Activated CD4-positive, alpha-beta T cell treated with anti-CD3 and anti-CD28 coated beads, Interleukin-2, amount 50 U/mL, for 1 hour (primary cell): ENCODE data around the gene PIEZO1.

Experiments used
- DNase-seq: peaks from one replicate; pipeline ENCODE4 v3.0.0-alpha.2; 2020

Gene PIEZO1

DNA sequence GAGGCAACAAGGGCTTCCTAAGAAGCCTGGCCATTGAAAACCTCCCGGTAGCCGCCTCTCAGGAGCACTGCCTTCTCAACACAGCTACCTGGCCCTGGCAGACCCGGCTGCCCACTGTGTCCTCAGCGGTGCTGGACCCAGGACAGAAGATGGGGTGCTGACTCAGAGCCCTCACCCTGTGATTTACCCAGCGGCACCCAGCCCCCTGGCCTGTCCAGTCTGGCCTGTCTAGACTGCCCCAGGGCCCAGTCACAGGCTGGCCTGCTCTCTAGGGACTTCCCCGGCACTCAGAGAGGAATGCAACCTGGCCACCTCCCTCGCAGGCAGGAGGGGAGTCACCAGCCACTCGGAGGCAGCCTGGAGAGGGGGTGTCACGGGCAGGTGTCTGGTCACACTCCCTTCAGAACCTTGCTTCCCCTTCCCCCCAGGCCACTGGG is 20.1 kb downstream of the PIEZO1 start:
- no peak for DNase-seq

DNA sequence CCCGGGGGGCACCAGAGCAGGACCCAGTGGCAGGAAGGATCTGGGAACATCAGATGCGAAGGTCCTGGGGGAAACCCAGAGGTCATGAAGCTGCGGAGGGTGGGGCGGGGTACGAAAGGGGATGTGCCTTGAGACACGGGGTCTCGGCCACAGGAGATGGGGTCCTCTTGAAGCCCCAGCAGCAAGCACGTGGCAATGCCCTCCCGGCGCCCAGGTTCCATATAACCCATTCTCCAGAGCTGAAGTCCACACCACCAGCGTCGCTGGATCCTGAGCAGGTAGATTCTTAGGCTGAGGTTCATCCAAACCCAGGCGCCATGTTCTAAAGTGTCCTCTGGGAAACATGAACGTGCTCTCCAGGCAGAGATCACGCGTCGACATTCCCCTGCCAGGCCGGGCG is 20.9 kb downstream of the PIEZO1 start:
- DNase-seq, result no peak

DNA sequence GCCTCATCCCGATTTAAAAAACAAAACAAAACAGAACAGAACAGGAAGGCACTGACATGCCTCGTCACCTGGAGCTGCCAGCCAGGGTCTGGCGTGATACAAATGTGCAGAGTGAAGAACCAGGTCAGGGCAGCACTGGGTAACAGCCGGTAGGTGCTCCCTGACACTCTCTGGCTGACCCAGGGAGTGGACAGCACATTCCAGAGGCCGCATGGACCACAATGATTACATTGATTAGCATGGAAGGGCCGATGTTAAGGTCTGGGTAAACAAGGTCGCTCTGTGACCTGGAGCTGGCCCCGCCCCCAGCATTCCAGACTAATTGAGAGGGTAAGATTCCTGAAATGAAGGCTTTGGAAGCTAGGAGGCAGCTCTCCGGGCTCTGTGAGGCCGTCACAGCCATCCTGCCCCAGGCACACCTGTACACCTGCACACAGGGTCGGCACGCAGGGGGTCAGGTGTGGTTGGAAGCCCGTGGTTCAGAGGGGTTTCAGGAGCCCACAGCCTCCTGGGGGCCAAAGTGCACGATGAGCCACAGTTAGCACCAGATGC is 21.4 kb downstream of the PIEZO1 start:
- no peak for DNase-seq

DNA sequence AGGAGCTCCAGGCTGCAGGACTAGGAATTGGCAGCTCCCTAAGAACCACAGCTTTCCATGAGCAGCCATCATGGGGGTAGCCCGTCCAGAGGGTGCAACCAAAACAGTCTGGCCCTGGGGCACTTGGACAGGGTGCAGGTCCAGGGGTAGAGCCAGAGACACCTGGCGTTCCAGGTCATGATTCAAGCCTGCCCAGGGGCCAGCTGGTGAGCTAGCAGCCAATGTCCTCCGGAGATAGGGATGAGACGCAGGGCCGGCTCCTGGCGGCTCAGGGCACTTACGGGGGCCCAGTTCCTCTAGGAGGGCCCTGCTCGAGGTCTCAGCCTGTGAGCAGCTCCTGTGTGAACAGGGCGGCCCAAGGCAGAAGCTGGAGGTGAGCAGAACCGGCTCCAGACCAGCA is 22.1 kb downstream of the PIEZO1 start:
- no peak for DNase-seq

DNA sequence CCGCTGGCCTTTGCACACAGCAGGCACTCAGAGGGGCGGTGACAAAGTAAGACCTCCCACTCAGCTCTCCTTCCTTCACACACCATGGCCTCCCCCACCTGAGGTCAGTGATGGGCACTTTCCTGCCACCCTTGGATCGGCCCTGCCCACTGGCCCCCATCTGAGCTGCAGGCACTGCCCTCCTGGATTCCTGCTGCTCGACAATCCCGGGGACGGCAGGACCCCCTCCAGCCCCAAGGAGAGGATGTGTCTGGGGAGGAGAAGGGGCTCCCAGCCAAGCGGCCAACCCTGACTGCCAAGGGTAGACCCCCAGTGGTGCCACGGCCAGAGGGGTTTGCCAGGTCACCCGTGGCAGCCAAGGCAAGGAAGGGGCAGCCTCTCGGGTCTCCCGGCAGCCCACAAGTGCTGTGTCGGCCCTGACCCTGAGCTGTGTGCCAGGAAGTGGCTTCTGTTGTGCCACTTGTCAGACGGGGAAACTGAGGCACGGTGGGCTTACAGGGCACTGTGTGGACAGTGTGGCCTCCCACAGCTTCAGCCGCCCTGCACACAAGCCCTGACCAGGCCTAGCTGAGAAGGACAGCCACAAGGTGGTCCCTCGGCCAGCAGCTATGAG is 22.7 kb downstream of the PIEZO1 start:
- DNase-seq, result no peak

DNA sequence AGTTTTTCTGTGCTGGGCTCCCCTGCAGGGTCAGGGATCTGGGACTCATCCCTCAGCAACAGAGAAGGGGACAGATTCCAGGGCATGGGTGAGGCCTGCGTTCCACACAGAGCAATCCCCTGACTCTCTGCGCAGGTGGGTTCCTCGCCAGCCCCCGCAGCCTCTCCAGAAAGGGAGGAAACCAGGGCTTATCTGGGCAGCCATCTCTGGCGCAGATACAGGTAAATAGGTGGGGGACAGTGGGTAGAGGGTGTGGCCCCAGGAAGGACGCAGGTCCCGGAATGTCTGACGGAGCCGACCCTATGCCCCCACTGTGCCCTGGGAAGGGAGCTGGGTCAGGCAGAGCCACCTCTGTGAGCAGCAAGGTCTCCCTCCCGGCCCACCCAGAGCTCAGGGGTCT is 23.2 kb downstream of the PIEZO1 start:
- DNase-seq, result no peak

DNA sequence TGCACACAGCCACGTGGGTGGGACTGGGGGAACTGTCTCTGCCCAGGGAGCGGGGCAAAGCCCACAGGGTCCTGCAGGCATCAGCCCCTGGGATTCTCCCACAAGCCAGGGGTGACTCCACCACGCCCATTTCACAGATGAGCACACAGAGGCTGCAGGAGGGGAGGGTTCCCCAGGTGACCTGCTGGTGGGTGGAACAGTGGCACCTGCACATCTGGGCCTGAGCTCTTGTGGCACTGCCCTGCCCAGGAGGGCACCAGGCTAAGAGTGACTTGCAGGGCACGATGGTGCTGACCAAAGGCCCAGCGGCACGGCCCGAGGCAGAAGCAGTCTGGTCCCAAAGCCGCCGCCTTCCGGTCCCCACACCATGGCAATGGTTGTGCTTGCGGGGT is 23.9 kb downstream of the PIEZO1 start:
- no peak for DNase-seq

DNA sequence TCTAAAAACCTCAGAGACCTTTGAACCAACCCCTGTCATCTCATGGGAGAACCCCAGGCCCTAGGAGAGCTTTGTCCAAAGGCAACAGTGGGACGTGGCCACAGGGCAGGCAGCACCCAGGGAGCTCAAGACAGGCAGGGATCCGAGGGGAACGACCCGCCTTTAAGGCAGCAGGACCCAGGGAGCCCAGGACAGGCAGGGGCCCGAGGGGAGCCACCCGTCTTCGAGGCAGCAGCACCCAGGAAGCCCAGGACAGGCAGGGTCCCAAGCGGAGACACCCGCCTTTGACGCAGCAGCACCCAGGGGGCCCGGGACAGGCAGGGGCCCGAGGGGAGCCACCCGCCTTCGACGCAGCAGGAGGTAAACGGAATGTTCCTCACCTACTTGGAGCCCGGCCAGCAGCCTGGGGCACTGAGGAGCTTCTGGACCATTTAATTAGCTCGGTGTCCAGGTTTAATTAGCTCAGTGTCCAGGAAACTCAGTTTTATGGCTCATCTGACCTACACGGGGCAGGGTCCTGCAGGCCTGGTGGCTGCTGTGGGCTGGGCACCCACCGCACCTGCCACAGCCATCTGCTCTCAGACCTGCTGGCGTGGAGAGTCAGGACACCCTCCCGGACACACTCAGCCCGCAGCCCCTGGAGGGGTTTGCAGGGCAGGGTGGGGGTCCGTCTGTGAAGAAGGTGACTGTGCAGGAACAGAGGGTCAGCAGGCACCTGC is 24.4 kb downstream of the PIEZO1 start:
- no peak for DNase-seq

DNA sequence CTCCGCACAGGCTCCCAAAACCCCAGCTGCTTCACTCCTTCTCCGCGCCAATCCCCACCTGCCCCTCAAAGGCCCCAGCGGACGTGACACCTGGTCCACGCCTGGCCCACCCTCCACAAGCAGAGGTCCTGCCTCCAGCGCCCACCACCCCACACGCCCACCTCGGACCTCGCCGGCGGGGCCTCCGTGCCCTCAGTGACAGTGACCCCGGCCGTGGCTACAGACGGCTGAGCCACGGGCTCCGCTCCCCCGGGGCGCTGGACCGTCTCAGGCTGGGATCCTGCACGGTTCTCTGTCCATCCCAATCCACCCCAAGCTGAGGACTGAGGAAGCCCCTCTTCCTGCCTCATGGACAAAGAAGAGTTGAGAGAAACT is 25.1 kb downstream of the PIEZO1 start:
- DNase-seq, result no peak

DNA sequence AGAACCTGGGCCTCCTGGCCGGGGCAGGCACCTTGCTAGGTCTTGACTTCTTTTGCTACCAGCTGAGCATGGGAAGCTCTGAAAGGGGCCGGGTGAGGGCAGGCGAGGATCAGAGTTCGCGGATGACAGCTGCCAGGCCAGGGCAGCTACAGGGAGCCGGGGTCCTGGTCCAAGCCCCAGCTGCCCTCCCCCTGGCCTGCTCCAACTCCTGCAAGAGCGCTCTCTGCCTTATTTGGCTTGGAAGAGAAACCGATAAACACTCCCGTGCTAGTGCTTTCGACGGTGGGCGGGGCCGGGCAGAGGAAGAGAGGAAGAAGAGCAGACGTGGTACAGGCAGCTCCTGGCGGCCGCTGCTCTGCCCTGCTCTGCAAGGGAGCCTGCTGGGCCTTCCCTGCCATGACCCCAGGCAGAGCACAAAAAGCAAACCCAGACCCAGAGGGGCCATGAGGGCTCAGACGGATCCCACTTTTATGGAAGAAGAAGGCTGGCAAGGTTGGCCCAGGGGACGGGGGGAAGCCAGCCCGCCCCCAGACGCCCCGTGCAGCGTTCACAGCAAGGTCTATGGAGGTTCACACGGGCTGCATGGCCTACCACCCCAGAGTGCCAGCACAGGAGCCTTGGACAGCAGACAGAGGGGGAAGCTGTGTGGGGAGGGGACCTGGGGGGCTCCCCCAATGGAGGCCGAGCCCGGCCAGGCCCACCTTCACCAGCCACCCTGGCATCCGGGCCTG is 25.6 kb downstream of the PIEZO1 start:
- peak; percentile 62 for DNase-seq

DNA sequence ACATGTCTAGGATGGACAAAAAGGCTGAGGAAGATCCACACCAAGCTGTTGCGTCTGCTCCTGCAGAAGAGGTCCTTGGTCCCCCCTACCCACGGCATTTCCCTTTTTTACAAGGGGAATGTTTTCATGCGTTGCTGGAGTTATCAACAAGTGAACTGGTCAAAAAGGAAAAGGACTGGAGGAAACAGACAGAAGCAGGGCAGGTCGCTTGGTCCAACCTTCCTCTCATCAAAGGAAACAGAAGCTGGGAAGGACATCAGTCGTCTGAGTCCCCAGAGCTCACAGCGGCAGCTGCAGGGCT is 26.1 kb downstream of the PIEZO1 start:
- DNase-seq, result no peak

DNA sequence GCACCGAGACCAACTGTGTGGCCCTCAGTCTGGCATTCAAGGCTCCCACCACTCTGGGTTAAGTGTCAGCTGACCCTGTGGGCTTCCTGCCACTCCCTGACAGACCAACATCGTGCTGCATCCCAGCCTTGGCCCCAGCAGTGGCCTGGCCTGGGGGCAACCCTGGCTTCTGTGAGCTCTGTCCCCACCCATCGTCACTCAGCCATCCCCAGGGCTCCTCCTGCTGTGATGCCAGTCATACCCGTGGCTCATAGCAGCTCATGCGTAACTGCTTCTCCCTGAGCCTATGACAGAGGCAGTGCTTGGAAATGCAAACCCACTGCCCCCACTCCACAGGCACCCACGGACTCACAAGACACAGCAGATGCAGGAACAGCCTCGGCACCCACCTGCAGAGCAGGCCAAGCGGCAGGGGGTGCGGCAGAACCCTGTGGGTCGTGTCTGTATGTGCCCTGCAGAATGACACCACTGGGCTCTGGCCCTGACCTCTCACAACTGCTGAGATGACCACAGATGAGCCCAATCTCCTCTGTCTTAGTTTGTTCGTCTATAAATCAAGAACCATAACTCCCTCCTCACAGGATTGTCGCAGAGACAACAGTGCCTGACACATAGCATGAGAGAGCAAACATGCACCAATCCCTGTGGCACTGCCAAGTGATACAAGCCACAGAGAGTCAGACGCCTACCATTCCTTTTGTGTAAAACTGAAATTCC is 26.6 kb downstream of the PIEZO1 start:
- no peak for DNase-seq

DNA sequence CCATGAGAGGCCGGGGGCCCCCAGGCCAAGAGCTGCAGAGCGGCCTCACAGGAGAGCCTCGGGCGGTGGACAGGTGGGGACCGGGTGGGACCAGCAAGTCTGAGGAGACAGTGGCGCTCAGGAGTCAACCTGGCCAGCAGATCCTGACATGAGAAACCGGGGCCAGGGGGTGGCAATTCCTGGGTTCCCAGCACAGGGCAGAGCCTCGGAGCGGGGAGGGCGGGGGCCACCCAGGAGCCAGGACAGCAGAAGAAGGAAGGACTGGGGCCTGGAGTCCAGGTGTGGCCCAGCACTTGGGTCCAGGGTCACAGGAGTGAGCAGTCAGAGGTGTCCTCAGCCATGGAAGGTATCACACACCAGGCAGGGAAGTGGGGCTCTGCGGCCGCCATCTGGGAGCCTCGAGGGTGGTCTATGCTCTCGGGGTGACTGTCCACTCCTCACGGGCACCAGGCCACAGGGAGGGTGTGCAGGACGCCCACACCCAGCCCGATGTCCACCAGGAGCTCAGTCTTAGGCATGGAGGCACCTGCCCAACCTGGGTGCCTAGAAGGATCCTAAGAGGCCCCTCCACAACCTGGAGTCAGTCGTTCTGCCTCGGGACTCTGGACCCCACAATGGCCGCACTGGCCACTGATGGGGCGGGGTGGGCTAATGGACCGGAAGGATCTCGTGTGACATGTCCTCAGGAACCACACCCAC is 29.1 kb downstream of the PIEZO1 start:
- no peak for DNase-seq

DNA sequence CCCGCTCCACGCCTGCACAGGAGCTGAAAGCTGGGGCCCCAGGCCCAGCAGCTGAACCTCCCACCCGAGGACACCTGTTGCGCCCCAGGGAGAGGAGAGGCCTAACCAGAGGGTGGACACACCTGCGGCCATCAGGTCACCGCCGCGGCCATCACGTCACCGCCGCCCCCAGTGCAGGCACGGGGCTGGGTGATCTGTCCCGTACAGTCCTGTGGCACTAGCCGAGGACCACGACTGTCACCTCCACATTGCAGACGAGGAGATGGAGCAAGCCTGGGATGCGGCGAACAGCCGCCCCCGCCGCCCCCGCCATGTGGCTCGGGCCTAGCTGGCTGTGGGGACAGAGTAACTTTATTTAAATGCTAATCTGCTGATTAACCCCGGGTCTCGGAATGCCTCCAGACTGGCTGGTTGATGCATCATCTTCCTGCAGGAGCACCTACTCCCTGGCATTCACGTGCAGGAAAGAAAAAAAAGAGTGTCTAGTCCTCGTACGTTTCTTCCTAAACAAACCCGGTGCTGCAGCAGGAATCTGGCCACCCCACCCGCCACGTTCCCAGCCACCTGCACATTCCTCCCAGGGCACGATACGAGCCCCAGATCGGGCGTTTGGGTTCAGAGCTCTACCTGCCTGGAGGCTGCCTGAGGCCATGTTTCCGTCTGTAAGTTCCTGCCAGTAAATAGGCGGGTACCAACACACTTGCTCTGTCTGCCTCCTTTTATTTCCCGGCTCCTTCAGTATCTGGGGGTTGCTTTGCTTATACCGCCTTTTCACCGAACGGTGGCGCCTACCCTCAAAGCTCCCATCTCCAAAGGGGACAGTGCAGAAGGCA is 29.9 kb downstream of the PIEZO1 start:
- DNase-seq, result no peak

DNA sequence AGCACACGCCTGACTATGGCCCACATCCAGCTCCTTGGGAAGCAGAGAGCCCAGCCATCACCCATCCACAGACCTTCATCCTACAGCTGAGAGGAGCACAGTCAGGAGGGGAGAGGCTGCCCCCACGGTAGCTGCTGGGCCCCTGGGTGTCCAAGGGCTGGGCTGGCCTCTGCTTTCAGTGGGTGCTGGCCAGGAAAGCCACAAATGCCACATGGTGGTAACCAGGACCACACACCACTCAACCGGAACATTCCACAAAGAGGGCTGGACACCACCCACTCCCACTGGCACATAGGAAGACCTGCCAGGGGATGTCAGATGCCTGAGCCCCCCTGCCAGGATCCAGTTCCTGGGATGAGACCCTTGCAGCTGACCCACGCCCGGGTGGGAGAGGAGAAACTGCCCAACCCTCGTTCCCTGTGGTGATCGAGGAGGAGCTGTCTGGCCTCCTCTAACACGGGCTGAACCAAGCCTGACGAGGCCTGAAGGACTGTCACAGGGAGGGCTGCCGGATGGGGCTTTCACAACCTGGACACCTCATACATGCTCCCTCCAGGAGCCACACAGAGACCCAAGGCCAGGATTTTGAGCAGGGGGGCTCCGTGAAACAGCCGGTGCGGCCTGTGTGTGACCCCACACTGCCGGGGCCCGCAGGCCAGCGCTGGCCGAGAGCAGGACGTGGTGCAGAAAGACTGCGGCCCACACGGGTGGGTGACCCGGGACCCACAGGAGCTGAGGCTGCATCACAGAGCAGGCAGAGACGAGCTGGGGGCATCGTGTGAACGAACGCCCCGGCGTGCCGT is 30.7 kb downstream of the PIEZO1 start:
- no peak for DNase-seq

DNA sequence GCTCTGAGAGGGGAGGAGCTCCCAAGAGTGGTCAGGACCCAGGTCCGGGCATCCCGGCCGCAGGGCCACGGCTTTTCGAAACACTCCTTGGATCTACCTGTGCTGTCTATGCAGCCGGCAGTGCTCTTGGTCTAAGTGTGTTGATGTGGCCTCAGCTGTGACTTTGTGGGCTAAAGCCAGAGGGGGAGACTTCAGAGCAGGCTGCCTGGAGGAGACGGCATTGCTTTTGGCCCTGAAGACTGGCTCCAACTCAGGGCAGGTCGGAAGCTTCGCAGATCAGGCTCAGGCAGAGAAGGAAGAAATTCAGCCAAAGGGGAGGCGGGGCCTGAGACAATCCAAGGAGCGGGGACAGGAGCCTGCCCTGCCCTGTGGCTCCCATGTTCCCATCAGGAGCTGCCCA is 31.4 kb downstream of the PIEZO1 start:
- no peak for DNase-seq

DNA sequence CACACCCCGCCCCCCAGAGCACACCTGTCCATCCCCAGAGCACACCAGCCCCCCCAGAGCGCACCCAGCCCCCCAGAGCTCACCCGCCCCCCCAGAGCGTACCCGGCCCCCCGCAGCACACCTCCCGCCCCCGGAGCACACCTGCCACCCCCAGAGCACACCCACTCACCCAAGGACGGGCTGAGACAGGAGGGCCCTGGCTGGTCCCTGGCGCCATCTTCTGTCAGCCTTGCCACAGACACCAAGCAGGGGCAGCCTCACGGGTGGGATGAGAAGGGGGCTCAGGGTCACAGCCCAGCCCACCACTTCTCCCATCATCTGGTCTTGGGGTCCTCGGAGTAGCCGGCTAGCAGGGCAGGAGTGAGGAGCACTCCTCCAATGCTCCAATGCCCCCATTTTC is 31.8 kb downstream of the PIEZO1 start:
- DNase-seq, result no peak

DNA sequence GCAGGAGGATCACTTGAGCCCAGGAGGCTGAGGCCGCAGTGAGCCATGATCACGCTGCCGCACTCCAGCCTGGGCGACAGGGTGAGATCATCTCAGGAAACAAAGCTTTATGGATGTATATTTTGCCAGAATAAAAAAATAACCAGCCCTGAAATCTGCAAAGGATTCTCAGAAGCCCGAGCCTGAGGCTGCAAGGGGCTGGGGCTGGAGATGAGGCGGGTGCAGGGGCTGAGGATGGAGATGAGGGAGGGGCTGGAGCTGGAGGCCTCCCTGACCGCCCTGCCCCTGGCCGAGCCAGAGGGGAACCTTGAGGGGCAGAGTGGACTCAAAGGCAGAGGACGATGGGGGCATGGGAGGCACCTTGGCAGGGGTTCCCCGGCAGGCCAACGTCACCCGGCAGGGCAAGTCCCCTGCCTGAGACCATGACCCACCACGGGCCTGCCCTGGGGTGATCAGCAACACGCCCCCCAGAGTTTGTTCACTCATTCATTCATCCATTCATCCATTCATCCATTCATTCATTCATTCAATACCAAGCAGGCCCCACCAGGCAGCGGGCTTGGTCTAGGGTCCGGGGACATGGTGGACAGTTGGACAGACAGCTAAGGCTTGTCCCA is 32.5 kb downstream of the PIEZO1 start:
- DNase-seq, result no peak

DNA sequence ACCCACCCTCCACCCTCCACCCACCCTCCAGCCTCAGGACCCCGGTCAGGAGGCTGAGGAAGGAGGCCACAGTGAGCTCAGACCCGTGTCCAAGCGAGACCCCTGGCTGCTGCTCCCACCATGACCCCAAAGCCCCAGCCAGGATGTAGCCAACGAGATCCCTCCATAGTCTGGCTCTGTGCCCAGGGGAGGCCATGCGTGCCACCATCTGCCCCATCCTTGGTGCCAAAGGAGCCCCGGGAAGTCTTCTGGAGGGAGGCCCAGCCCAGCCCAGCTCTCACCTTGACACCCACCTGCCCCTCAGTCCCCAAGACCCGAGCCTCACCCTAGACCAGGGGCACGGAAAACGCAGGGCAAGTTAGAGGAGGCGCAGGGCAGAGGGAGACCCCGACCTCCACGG is 34.2 kb downstream of the PIEZO1 start:
- DNase-seq, result no peak

DNA sequence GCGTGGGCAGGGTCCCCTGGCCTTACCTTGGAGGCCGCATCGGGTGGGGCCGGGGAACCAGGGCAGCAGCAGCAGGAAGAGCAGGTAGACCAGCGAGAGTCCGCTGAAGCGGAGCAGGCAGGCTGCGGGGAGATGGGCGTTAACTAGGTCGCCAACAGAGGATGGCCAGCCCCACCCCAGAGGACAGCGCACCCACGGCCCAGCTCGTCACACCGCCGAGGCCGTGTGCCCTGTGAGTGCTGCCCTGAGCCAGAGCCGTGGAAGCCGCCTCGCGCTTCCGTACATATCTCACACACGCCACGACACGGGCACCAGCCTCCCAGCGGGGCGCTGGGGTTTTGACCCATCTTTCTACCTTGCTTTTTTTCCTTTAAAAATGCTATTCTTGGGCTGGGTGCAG is 35.7 kb downstream of the PIEZO1 start:
- DNase-seq, result no peak

DNA sequence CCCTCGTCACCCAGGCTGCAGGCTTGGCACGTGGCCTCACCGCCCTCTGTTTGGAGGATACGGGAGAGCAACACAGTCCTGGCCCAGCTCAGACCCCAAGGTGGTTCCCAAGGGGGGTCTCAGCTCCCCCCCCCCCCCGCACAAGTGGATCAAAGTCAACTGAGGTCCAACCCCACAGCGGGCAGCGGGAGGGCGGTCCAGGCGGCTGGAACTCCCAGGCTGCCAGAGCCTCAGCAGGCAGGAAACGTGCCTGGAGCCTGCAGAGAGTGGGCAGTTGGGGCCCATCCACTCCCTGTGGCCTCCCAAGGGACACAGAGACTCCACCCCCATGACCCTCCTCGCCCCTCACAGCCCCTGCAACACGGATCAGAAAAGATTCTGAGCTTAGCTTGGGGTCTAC is 36.7 kb downstream of the PIEZO1 start:
- DNase-seq, result no peak
